Adrenal gland (tissue), 12 donors: ENCODE data around the gene GCSAM. TPM values are rescaled to one million over a fixed set of nuclear protein-coding genes. Genes with fewer than 3 reads are reported as not detected.
"Not testable (repeated sequence)": the region's sequence is repeated elsewhere in the genome, so short reads cannot be mapped to it uniquely, and the experiment has no call there.

ENCODE experiments used
- DNase-seq, 7 donors: peaks; one replicate each; pipeline ENCODE4 v3.0.0-alpha.2; 2019 to 2020
- H3K27ac ChIP-seq, 5 donors: fragments of 200-600 bp; sonication (generic) in 4 of 5; 1 replicate in 3 of 5; 2 replicates in 2 of 5; pipeline versions ENCODE4 v1.5.1 to v1.8.0; 2016 to 2020; ENCODE audit warnings: mild to moderate bottlenecking in 1 of 5
- H3K27me3 ChIP-seq: fragments of 200-600 bp; 2 replicates; pipeline ENCODE4 v1.8.0; 2021
- H3K36me3 ChIP-seq, 2 donors: fragments of 200-600 bp; replicated peaks in 1 of 2; 1 replicate in 1 of 2; 2 replicates in 1 of 2; pipeline versions ENCODE4 v1.5.1 to v1.8.0; 2018 to 2022
- H3K4me1 ChIP-seq, 2 donors: fragments of 200-600 bp; replicated peaks in 1 of 2; 1 replicate in 1 of 2; 2 replicates in 1 of 2; pipeline versions ENCODE4 v1.5.1 to v1.8.0; 2018 to 2021
- H3K4me3 ChIP-seq, 4 donors: fragments of 200-600 bp; sonication (generic) in 3 of 4; one replicate each; pipeline ENCODE4 v1.5.1; 2016 to 2018
- H3K9me3 ChIP-seq, 3 donors: fragments of 200-600 bp; sonication (generic) in 1 of 3; replicated peaks in 1 of 3; 1 replicate in 2 of 3; 2 replicates in 1 of 3; pipeline versions ENCODE4 v1.5.1 to v1.8.0; 2016 to 2021
- POLR2A ChIP-seq, 2 donors: fragments of 450-650 bp; IDR thresholded peaks; one replicate each; pipeline ENCODE4 v1.6.1; 2017; ENCODE audit warnings: antibody characterized with exemption in 2 of 2, mild to moderate bottlenecking in 2 of 2, moderate library complexity in 1 of 2
- WGBS, 4 donors: extraction: QIAGEN DNeasy Blood & Tissue Kit in 2 of 4; methylation state at CpG; one replicate each; pipeline versions ENCODE4 v1.1.5 to v1.1.7; 2013 to 2017; 5-methylcytosine and 5-hydroxymethylcytosine counted together
- intact Hi-C, 2 donors: fragments of 100-400 bp; cut with DNase I; formaldehyde crosslinking; loops; one replicate each; pipeline versions ENCODE4 v1.14.1 to v1.15.0; 2022 to 2023
- microRNA counts, 2 donors: library from miRNA; unstranded; fragments of <30 nt; microRNA quantifications; one replicate each; lab custom pipeline; 2016
- microRNA-seq, 3 donors: library from miRNA; unstranded; fragments of <30 nt; microRNA quantifications; one replicate each; pipeline ENCODE4, GENCODE V29; 2017 to 2020
- polyA plus RNA-seq, 3 donors: library from polyadenylated mRNA; stranded (reverse); fragments of 200-250 nt in 2 of 3; fragments of 350-450 nt in 1 of 3; fragmentation: Illumina TruSeq in 1 of 3; extraction: RNeasy Lipid Tissue Mini Kit (QIAGEN cat#74804) in 1 of 3; gene quantifications; one replicate each; pipeline ENCODE4 v1.2.3, GENCODE V29; 2013 to 2014
- small RNA-seq, 2 donors: library from RNA; depleted of rRNA; stranded (forward); fragments of <200 nt; gene quantifications; one replicate each; pipeline ENCODE3, GENCODE V24; 2016
- total RNA-seq, 9 donors: library from RNA; depleted of rRNA in 4 of 9; stranded (reverse); fragments of >200 nt in 4 of 9; fragments of 120-200 nt in 1 of 9; fragmentation: NEBNext Ultra II Directional in 1 of 9; extraction: Animal tissue kit (Norgen Biotek cat#: 25700) in 1 of 9; gene quantifications; one replicate each; pipeline versions ENCODE4 v1.1.0 to v1.2.4, GENCODE V29; 2013 to 2023
- TF ChIP-seq, protein P1 (sequence below), 6 experiments: fragments of 450-650 bp in 4 of 6; fragments of 200-600 bp in 2 of 6; sonication (generic) in 1 of 6; IDR thresholded peaks; 1 replicate in 5 of 6; 2 replicates in 1 of 6; pipeline versions ENCODE4 v1.5.1 to v1.8.0; 2016 to 2021; ENCODE audit warnings: antibody characterized with exemption in 6 of 6, mild to moderate bottlenecking in 2 of 6, moderate library complexity in 1 of 6
- donor health status: healthy with polysubstance abuse.
- donor health status: Bipolar disorder and iron deficiency.
- donor health status: DM: yes; HTN: yes; CAD: no.
- donor health status: DM: no; HTN: no; CAD: no.
- donor health status: DM: no; HTN: no; CAD: no.
- donor health status: DM: yes; HTN: yes; CAD: no.

Gene GCSAM
- total and polyA plus RNA-seq, 12 donors = 0.07 to 1.8 (median 0.26) TPM; not detected in 5

DNA sequence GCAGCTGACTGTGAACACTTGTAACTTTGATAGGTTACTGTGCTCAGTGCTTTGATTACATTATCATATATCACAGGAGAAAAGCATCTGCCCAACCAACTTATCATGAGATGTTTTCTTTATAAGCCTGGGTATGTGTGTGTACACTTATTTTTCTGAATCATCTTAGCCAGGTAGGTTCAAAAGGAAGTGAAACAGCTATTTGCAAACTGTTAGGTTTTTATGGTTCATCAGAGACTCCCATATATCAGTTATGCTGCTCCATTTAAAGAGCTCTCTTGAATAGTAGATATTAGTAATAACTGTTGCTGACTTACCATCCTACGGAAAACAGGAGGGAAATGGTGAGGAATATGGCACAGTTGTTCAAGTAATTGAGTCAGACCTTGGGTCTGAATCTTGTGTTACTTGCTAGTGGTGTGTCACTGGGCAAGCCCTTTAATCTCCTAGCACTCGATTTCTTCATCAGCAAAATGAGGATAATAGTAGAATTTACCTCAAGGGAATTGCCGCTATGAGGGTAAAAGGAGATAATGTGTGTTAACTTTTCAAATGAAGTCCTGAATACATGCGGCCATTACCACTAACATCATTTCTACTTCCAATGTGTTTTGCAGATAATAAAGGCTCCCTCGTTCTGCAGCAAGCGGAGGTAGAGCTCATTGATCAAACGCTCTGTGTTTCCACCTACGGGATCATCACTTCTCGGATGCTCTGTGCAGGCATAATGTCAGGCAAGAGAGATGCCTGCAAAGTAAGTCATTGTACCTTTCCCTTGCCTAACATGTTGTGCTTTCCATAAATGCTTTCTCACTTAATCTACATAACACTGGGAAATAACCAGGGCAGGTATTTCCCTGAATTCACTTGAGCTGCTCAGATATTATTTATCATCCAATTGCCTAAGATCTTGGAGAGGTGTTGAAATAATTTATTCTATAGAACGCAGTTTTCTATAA lies 54.6 kb downstream of the GCSAM start:
- no peaks in the 10 kb centered on the region for H3K4me1 ChIP-seq
- no peaks in the 10 kb centered on the region for H3K9me3 ChIP-seq
- TF ChIP-seq, protein P1, sequence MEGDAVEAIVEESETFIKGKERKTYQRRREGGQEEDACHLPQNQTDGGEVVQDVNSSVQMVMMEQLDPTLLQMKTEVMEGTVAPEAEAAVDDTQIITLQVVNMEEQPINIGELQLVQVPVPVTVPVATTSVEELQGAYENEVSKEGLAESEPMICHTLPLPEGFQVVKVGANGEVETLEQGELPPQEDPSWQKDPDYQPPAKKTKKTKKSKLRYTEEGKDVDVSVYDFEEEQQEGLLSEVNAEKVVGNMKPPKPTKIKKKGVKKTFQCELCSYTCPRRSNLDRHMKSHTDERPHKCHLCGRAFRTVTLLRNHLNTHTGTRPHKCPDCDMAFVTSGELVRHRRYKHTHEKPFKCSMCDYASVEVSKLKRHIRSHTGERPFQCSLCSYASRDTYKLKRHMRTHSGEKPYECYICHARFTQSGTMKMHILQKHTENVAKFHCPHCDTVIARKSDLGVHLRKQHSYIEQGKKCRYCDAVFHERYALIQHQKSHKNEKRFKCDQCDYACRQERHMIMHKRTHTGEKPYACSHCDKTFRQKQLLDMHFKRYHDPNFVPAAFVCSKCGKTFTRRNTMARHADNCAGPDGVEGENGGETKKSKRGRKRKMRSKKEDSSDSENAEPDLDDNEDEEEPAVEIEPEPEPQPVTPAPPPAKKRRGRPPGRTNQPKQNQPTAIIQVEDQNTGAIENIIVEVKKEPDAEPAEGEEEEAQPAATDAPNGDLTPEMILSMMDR (IDR thresholded peaks at IDR 0.05) = no peak
- no peak for TF ChIP-seq POLR2A (IDR thresholded peaks at IDR 0.05)
- no peak for DNase-seq
- H3K36me3 ChIP-seq = no peaks in the 10 kb centered on the region
- no peak overlapping the region for H3K27ac ChIP-seq
- no peaks in the 10 kb centered on the region for H3K27me3 ChIP-seq
- 82 to 87% (median 85%) methylated on average over 10 of the region's 10 CpGs for WGBS, 4 donors
- intact Hi-C loops = no loop called here
- no peak overlapping the region for H3K4me3 ChIP-seq

DNA sequence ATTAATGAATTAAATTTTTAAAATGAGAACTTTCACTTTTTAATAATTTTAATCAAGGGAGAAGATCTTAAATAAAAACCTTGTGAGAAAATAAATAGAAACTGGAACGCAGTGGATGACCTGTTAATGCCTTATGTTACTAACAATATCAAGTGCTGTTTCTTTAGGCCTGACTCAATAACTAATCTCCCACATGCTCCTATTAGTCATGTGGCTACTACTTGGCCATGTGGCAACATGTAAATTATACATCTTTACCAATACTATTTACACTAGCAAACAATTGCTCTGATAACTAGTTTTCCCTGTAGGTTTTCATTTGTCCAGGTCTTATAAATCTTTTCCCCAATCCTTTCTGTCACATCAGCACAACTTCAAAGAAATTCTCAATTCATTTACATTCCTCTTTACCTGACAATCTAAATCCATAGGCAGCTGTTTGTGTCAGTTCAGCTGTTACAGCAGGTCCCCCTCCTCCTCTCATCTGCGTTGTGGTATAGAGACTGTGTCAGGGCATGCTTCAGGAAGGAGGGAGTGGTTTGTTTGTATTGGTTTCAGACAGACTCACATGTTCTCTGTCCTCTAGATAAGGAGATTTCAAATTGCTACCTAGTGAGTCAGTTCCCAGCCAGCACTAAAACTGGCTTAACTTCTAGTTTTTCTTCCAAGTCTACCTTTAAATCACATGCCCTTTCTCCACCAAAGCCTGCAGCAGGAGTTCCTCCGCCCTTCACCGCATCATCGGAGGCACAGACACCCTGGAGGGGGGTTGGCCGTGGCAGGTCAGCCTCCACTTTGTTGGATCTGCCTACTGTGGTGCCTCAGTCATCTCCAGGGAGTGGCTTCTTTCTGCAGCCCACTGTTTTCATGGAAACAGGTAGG lies 58.2 kb downstream of the GCSAM start:
- Histone ChIP-seq H3K4me1 (no peaks in the 10 kb centered on the region), H3K4me3 (no peak overlapping the region), H3K9me3 (no peaks in the 10 kb centered on the region), H3K36me3 (no peaks in the 10 kb centered on the region), H3K27ac (peak overlapping the region in 1 of 5 donors; percentile 34), H3K27me3 (no peaks in the 10 kb centered on the region)
- peak in 6 of 7 donors; percentile 29 to 77 (median 54) for DNase-seq
- TF ChIP-seq POLR2A (IDR thresholded peaks at IDR 0.05) = peak in 1 of 2 donors; percentile 30
- TF ChIP-seq, protein P1 (IDR thresholded peaks at IDR 0.05) = no peak
- 29 to 51% (median 37%) methylated on average over 6 of the region's 6 CpGs for WGBS, 4 donors
- intact Hi-C loops = no loop called here

DNA sequence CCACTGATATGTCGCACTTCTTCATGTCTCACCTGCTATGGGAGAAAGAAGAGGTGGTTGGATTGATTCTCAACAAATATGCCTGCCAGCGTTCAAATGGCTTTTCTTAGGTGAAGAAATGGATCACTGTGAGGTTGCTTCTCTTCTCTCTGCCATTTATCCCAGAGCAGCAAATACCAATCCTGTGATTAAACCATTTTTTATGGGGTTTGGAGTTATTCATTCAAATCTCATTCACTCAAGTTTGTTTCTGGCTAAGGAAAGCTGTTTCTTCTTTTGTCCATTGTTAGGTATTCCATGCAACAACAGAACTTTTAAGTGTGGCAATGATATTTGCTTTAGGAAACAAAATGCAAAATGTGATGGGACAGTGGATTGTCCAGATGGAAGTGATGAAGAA lies 59.0 kb downstream of the GCSAM start:
- intact Hi-C loops = no loop called here
- H3K4me1 ChIP-seq = no peaks in the 10 kb centered on the region
- DNase-seq = no peak
- no peak for TF ChIP-seq POLR2A (IDR thresholded peaks at IDR 0.05)
- TF ChIP-seq, protein P1 (IDR thresholded peaks at IDR 0.05) = no peak
- H3K9me3 ChIP-seq = no peaks in the 10 kb centered on the region
- no peak overlapping the region for H3K4me3 ChIP-seq
- H3K27ac ChIP-seq = no peak overlapping the region
- no peaks in the 10 kb centered on the region for H3K36me3 ChIP-seq
- 85 to 98% (median 95%) methylated on average over 2 of the region's 2 CpGs for WGBS, 4 donors
- no peaks in the 10 kb centered on the region for H3K27me3 ChIP-seq

DNA sequence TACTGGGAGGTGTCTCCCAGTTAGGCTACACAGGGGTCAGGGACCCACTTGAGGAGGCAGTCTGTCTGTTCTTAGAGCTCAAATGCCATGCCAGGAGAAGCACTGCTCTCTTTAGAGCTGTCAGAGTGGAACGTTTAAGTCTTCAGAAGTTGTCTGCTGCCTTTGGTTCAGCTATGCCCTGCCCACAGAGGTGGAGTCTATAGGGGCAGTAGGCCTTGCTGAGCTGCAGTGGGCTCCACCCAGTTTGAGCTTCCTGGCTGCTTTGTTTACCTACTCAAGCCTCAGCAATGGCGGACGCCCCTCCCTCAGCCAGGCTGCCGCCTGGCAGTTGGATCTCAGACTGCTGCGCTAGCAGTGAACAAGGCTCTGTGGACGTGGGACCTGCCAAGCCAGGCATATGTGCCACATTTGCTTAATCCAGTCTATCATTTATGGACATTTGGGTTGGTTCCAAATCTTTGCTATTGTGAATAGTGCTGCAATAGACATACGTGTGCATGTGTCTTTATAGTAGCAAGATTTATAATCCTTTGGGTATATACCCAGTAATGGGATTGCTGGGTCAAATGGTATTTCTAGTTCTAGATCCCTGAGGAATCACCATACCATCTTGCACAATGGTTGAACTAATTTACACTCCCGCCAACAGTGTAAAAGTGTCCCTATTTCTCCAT lies 60.5 kb downstream of the GCSAM start:
- H3K9me3 ChIP-seq, DNase-seq, H3K27me3 ChIP-seq, H3K36me3 ChIP-seq, H3K4me3 ChIP-seq, H3K4me1 ChIP-seq, intact Hi-C loops, H3K27ac ChIP-seq: not testable (repeated sequence)
- 82 to 87% (median 86%) methylated on average over 3 to 8 of the region's 8 CpGs for WGBS, 4 donors

MicroRNAs encoded within 50 kb of the gene (microRNA counts, 767-probe panel; counts per million panel counts)
- microRNA hsa-miR-567 (lab: Ali Mortazavi, UCI) = 0 counts per million in 2 donors

Small RNA genes within 50 kb of the gene (microRNA-seq; reads per million reads assigned to microRNA genes)
- gene MIR567 = 0 reads per million in 3 donors

Small RNA genes within 50 kb of the gene (small RNA-seq; reads per million reads assigned to genes)
- 0 reads per million in 2 donors for gene MIR567

Other genes starting within 250 kb of the GCSAM start
- 10 to 100 TPM; 27.6 to 81.8 (median 49.6) TPM for gene ABHD10, start 154.2 kb downstream of the GCSAM start, total RNA-seq
- gene ABHD10, start 154.2 kb downstream of the GCSAM start, polyA plus RNA-seq = 10 to 100 TPM; 28.6 to 47.7 (median 30.3) TPM
- 10 to 100 TPM in 4 of 9 donors, 1 to 10 TPM in 1, under 1 TPM in 1, not detected in 3; 0.55 to 22.4 (median 11.2) TPM for gene TAGLN3, start 134.3 kb downstream of the GCSAM start, total RNA-seq
- 10 to 100 TPM; 27.6 to 52.1 (median 42.4) TPM for gene TAGLN3, start 134.3 kb downstream of the GCSAM start, polyA plus RNA-seq
- not detected for gene TMPRSS7, start 98.5 kb downstream of the GCSAM start, total RNA-seq
- not detected for gene TMPRSS7, start 98.5 kb downstream of the GCSAM start, polyA plus RNA-seq
- gene C3orf52, start 46.9 kb downstream of the GCSAM start, total RNA-seq = 1 to 10 TPM in 7 of 9 donors, under 1 TPM in 2; 0.06 to 9.0 (median 2.6) TPM
- gene C3orf52, start 46.9 kb downstream of the GCSAM start, polyA plus RNA-seq = 1 to 10 TPM; 1.1 to 2.2 (median 2.2) TPM
- under 1 TPM in 1 of 9 donors, not detected in 8; 0.72 TPM for gene SLC9C1, start 161.0 kb upstream of the GCSAM start, total RNA-seq
- gene SLC9C1, start 161.0 kb upstream of the GCSAM start, polyA plus RNA-seq = not detected
- 10 to 100 TPM in 1 of 9 donors, 1 to 10 TPM in 7, not detected in 1; 1.3 to 11.3 (median 3.2) TPM for gene CD200, start 199.9 kb upstream of the GCSAM start, total RNA-seq
- gene CD200, start 199.9 kb upstream of the GCSAM start, polyA plus RNA-seq = 10 to 100 TPM in 1 of 3 donors, 1 to 10 TPM in 2; 3.3 to 20.7 (median 5.1) TPM